Measurements from ENCODE around the gene FURIN. TPM values are rescaled to one million over a fixed set of nuclear protein-coding genes. Genes with fewer than 3 reads are reported as not detected.

The FURIN gene
- total RNA-seq, 4 donors from 2014 or later = 34.4 to 72.5 (median 49.8) TPM

- no peak for TF ChIP-seq CTCF (IDR thresholded peaks at IDR 0.05; ENCODE audit: low read depth)
These were observed 64.2 kb downstream of the FURIN start for GRCh38 chr15:90932660-90932991.

Small RNA genes within 50 kb of the gene (small RNA-seq; reads per million reads assigned to genes)
- gene RN7SL363P = not detected

Other genes with a start within 250 kb of the FURIN start
- 10 to 100 TPM in 1 of 4 donors, 1 to 10 TPM in 3; 2.4 to 13.6 (median 6.8) TPM for gene BLM, start 151.2 kb upstream of the FURIN start, total RNA-seq
- gene FES, start 15.9 kb downstream of the FURIN start, total RNA-seq = 10 to 100 TPM; 37.5 to 85.2 (median 75.8) TPM
- 100 to 1,000 TPM in 1 of 4 donors, 10 to 100 TPM in 3; 46.6 to 104 (median 48.2) TPM for gene MAN2A2, start 34.7 kb downstream of the FURIN start, total RNA-seq
- 10 to 100 TPM; 15.6 to 42.4 (median 17.1) TPM for gene HDDC3, start 64.0 kb downstream of the FURIN start, total RNA-seq
- gene UNC45A, start 66.7 kb downstream of the FURIN start, total RNA-seq = 10 to 100 TPM; 25.4 to 68.2 (median 49.8) TPM
- 1 to 10 TPM; 4.2 to 6.6 (median 5.5) TPM for gene RCCD1, start 86.3 kb downstream of the FURIN start, total RNA-seq
- gene PRC1, start 125.9 kb downstream of the FURIN start, total RNA-seq = 10 to 100 TPM in 2 of 4 donors, 1 to 10 TPM in 2; 3.4 to 20.9 (median 13.7) TPM
- 1 to 10 TPM; 4.9 to 9.4 (median 5.3) TPM for gene VPS33B, start 154.0 kb downstream of the FURIN start, total RNA-seq
- gene SV2B, start 231.7 kb downstream of the FURIN start, total RNA-seq = 1 to 10 TPM; 1.4 to 6.4 (median 2.2) TPM